ENCODE results near the gene RAB31. TPM values are rescaled to one million over a fixed set of nuclear protein-coding genes. Genes with fewer than 3 reads are reported as not detected.

The RAB31 gene
- polyA plus RNA-seq, 1 donor (not counting 4 experiments of a cell fraction or from before 2014, with no cell fraction given): 47.0 TPM

GRCh38 chr18:9827211-9827792 lies 119.2 kb downstream of the RAB31 start:
- FAIRE-seq (no peak), DNase-seq (ENCODE audit: low read depth, low spot score) (no peak)
- peak overlapping the region; percentile 96 for H3K27ac ChIP-seq (ENCODE audit: control insufficient read depth, insufficient read depth, low read length)
- H3K27me3 ChIP-seq (ENCODE audit: control insufficient read depth, extremely low read depth, insufficient read depth, low read length): no peaks in the 10 kb centered on the region
- H3K4me3 ChIP-seq (ENCODE audit: control insufficient read depth in 2 of 3, extremely low read depth in 1 of 3, insufficient read depth in 2 of 3, low read depth in 1 of 3, low read length in 3 of 3): no peak overlapping the region
- dilution Hi-C loops (cut with MboI; ENCODE audit: extremely low pct_ligation_motif_present, low sequenced_read_pairs): no loop called here
- no peak overlapping the region for H2AFZ ChIP-seq (ENCODE audit: control insufficient read depth, low read length)
- H3K36me3 ChIP-seq (ENCODE audit: control insufficient read depth in 2 of 2, extremely low read depth in 1 of 2, insufficient read depth in 2 of 2, low read length in 2 of 2): no peaks in the 10 kb centered on the region
- no peaks in the 10 kb centered on the region for H4K20me1 ChIP-seq (ENCODE audit: control insufficient read depth, extremely low read depth, insufficient read depth, low read length)
- peaks cover 6% of the 10 kb centered on the region for H3K79me2 ChIP-seq (ENCODE audit: control insufficient read depth, insufficient read depth, low read length)
- H3K4me2 ChIP-seq (ENCODE audit: control insufficient read depth, extremely low read depth, insufficient read depth, low read depth, low read length): peak overlapping the region; percentile 94
- H3K9ac ChIP-seq (ENCODE audit: control insufficient read depth, extremely low read depth, insufficient read depth, low read length): peak overlapping the region; percentile 76
- no peak for TF ChIP-seq EZH2 (IDR thresholded peaks at IDR 0.05; ENCODE audit: low read length)
- no peak for TF ChIP-seq CTCF (optimal IDR thresholded peaks at IDR 0.05 in 1 of 3, IDR thresholded peaks at IDR 0.05 in 1 of 3, conservative IDR thresholded peaks at IDR 0.05 in 1 of 3; ENCODE audit: extremely low read depth in 1 of 3, insufficient read depth in 2 of 3, low read length in 3 of 3)
- H3K4me1 ChIP-seq (ENCODE audit: control insufficient read depth, extremely low read depth, insufficient read depth, low read length): peaks cover 56% of the 10 kb centered on the region
- no peaks in the 10 kb centered on the region for H3K9me3 ChIP-seq (ENCODE audit: control insufficient read depth, low read depth, low read length)
- peaks cover 2% of the 10 kb centered on the region for H3K9me1 ChIP-seq (ENCODE audit: control insufficient read depth, extremely low read depth, insufficient read depth, low read length)

- peaks cover 56% of the 10 kb centered on the region for H3K4me1 ChIP-seq (ENCODE audit: control insufficient read depth, extremely low read depth, insufficient read depth, low read length)
- H3K4me2 ChIP-seq (ENCODE audit: control insufficient read depth, extremely low read depth, insufficient read depth, low read depth, low read length): peak overlapping the region; percentile 94
- peaks cover 2% of the 10 kb centered on the region for H3K9me1 ChIP-seq (ENCODE audit: control insufficient read depth, extremely low read depth, insufficient read depth, low read length)
- peak overlapping the region; percentile 30 to 58 (median 44) for H3K4me3 ChIP-seq (ENCODE audit: control insufficient read depth in 2 of 3, extremely low read depth in 1 of 3, insufficient read depth in 2 of 3, low read depth in 1 of 3, low read length in 3 of 3)
- no peaks in the 10 kb centered on the region for H3K27me3 ChIP-seq (ENCODE audit: control insufficient read depth, extremely low read depth, insufficient read depth, low read length)
- H3K36me3 ChIP-seq (ENCODE audit: control insufficient read depth in 2 of 2, extremely low read depth in 1 of 2, insufficient read depth in 2 of 2, low read length in 2 of 2): no peaks in the 10 kb centered on the region
- peaks cover 6% of the 10 kb centered on the region for H3K79me2 ChIP-seq (ENCODE audit: control insufficient read depth, insufficient read depth, low read length)
- dilution Hi-C loops (cut with MboI; ENCODE audit: extremely low pct_ligation_motif_present, low sequenced_read_pairs): no loop called here
- peak; percentile 71 for FAIRE-seq
- H4K20me1 ChIP-seq (ENCODE audit: control insufficient read depth, extremely low read depth, insufficient read depth, low read length): no peaks in the 10 kb centered on the region
- H3K9ac ChIP-seq (ENCODE audit: control insufficient read depth, extremely low read depth, insufficient read depth, low read length): peak overlapping the region; percentile 76
- no peaks in the 10 kb centered on the region for H3K9me3 ChIP-seq (ENCODE audit: control insufficient read depth, low read depth, low read length)
- H2AFZ ChIP-seq (ENCODE audit: control insufficient read depth, low read length): peak overlapping the region; percentile 77
- no peak for TF ChIP-seq EZH2 (IDR thresholded peaks at IDR 0.05; ENCODE audit: low read length)
- no peak for TF ChIP-seq CTCF (optimal IDR thresholded peaks at IDR 0.05 in 1 of 3, IDR thresholded peaks at IDR 0.05 in 1 of 3, conservative IDR thresholded peaks at IDR 0.05 in 1 of 3; ENCODE audit: extremely low read depth in 1 of 3, insufficient read depth in 2 of 3, low read length in 3 of 3)
- peak; percentile 85 for DNase-seq (ENCODE audit: low read depth, low spot score)
- H3K27ac ChIP-seq (ENCODE audit: control insufficient read depth, insufficient read depth, low read length): peak overlapping the region; percentile 96
These were observed 119.8 kb downstream of the RAB31 start for GRCh38 chr18:9827793-9828505.

Measured in keratinocyte (primary cell).